SKM-1 (cell line): ENCODE measurements around the gene HSDL1.
"Not testable (repeated sequence)": the region's sequence is repeated elsewhere in the genome, so short reads cannot be mapped to it uniquely, and the experiment has no call there.

Source experiments
- DNase-seq: peaks from one replicate; lab custom pipeline; 2025; ENCODE audit not compliant: unreplicated experiment; lab: John Stamatoyannopoulos, UW

HSDL1 gene

GRCh38 chr16:84138824-84139627 lies 6.0 kb downstream of the HSDL1 start:
- DNase-seq, result no peak

GRCh38 chr16:84138500-84138823 lies 6.5 kb downstream of the HSDL1 start:
- no peak for DNase-seq

GRCh38 chr16:84137769-84138357 lies 7.1 kb downstream of the HSDL1 start:
- no peak for DNase-seq

GRCh38 chr16:84137287-84137686 lies 7.7 kb downstream of the HSDL1 start:
- no peak for DNase-seq

- DNase-seq, result no peak
Measured at GRCh38 chr16:84136331-84137125, 8.4 kb downstream of the HSDL1 start.

GRCh38 chr16:84132527-84133285 lies 12.3 kb downstream of the HSDL1 start:
- no peak for DNase-seq

GRCh38 chr16:84131117-84131516 lies 13.9 kb downstream of the HSDL1 start:
- DNase-seq, result no peak

GRCh38 chr16:84124257-84125073 lies 20.5 kb downstream of the HSDL1 start:
- no peak for DNase-seq

- DNase-seq, result no peak
Measured at GRCh38 chr16:84121007-84121406, 24.0 kb downstream of the HSDL1 start.

- no peak for DNase-seq
Measured at GRCh38 chr16:84120023-84120422, 25.0 kb downstream of the HSDL1 start.

- DNase-seq, result no peak
Measured at GRCh38 chr16:84119368-84119767, 25.6 kb downstream of the HSDL1 start.

- not testable (repeated sequence) for DNase-seq
Measured at GRCh38 chr16:84118315-84118714, 26.7 kb downstream of the HSDL1 start.

- DNase-seq, result no peak
Measured at GRCh38 chr16:84117494-84117843, 27.5 kb downstream of the HSDL1 start.

- DNase-seq, result peak; percentile 93
Measured at GRCh38 chr16:84116720-84117493, 28.1 kb downstream of the HSDL1 start, which contains the start of gene MBTPS1. TSS of gene MBTPS1 (minus strand) at chr16:84116942. CDS start at chr16:84101783, 15,159 bp downstream.

GRCh38 chr16:84115919-84116719 lies 28.9 kb downstream of the HSDL1 start:
- no peak for DNase-seq

- DNase-seq, result not testable (repeated sequence)
Measured at GRCh38 chr16:84111949-84112348, 33.0 kb downstream of the HSDL1 start.

- DNase-seq, result no peak
Measured at GRCh38 chr16:84111525-84111924, 33.5 kb downstream of the HSDL1 start.

GRCh38 chr16:84110527-84110926 lies 34.5 kb downstream of the HSDL1 start:
- DNase-seq, result no peak
